ENCODE measurements around the gene DEGS2.

DEGS2 gene

DNA sequence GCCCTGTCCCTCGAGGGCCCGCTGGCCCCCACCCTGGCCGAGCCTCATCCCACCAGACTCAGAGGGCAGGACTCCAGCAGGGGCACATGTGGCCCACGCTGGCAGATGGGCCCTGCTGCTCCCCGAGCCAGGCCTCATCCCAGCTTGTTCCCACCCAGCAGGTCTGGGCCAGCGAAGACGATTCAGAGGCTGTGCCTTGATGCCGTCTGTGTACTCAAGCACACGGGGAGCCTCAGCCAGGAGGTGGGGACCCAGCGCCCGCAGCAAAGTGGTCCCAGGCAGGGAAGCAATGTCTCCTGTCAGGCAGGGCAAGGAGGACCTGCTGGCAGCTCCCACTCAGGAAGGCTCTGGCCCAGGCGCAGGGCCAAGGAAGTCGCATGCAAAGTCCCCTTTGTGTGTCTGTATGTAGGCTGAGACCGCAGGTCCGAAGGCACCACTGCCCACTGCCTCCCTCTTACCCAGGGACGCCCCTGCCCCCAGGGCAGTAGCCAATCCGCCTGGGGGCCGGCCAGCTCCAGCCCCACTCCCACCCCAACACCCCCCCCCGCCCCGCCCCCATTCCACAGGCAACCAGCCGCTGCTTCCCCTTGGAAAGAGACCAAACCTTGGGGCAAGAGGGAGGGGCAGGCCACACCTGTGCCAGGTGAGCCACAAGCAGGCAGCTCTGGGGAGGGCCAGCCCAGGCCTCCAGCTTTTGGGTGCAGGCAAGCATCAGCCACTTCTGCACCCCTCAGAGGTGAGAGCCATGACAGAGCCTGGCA lies 9.4 kb downstream of the DEGS2 start:
- Histone ChIP-seq H3K4me3 (ENCODE audit: low read length) (no peak overlapping the region), H3K9me2 (replicated peaks; ENCODE audit: insufficient read depth, low read length) (no peaks in the 10 kb centered on the region), H3K9ac (ENCODE audit: low read length) (no peak overlapping the region), H3K27ac (ENCODE audit: low read length) (no peak overlapping the region), H3K36me3 (replicated peaks; ENCODE audit: insufficient read depth, low read length) (no peaks in the 10 kb centered on the region), H4K20me1 (ENCODE audit: insufficient read depth, low read length) (no peaks in the 10 kb centered on the region), H3K79me2 (ENCODE audit: low read length) (no peaks in the 10 kb centered on the region), H3K4me1 (ENCODE audit: low read length) (no peaks in the 10 kb centered on the region), H3K4me2 (ENCODE audit: low read depth, low read length) (no peak overlapping the region), H3K27me3 (replicated peaks; ENCODE audit: insufficient read depth, low read length) (no peaks in the 10 kb centered on the region; the same call in 1 of the 2 replicates), H2AFZ (ENCODE audit: low read length) (no peak overlapping the region), H3F3A (ENCODE audit: insufficient read depth, low read length) (no peaks in the 10 kb centered on the region), H3K9me3 (replicated peaks; ENCODE audit: insufficient read depth, low read length) (no peaks in the 10 kb centered on the region)
- no peak for TF ChIP-seq EZH2 (optimal IDR thresholded peaks at IDR 0.05; ENCODE audit: low read depth, low read length)
- TF ChIP-seq EZH2phosphoT487 (IDR thresholded peaks at IDR 0.05; ENCODE audit: low read length): no peak
- TF ChIP-seq, protein P1, sequence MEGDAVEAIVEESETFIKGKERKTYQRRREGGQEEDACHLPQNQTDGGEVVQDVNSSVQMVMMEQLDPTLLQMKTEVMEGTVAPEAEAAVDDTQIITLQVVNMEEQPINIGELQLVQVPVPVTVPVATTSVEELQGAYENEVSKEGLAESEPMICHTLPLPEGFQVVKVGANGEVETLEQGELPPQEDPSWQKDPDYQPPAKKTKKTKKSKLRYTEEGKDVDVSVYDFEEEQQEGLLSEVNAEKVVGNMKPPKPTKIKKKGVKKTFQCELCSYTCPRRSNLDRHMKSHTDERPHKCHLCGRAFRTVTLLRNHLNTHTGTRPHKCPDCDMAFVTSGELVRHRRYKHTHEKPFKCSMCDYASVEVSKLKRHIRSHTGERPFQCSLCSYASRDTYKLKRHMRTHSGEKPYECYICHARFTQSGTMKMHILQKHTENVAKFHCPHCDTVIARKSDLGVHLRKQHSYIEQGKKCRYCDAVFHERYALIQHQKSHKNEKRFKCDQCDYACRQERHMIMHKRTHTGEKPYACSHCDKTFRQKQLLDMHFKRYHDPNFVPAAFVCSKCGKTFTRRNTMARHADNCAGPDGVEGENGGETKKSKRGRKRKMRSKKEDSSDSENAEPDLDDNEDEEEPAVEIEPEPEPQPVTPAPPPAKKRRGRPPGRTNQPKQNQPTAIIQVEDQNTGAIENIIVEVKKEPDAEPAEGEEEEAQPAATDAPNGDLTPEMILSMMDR (IDR thresholded peaks at IDR 0.05; ENCODE audit: low read length): no peak
- no peak for DNase-seq

- Histone ChIP-seq H3K79me2 (ENCODE audit: low read length) (no peaks in the 10 kb centered on the region), H3K27ac (ENCODE audit: low read length) (no peak overlapping the region), H3K9ac (ENCODE audit: low read length) (no peak overlapping the region), H3F3A (ENCODE audit: insufficient read depth, low read length) (no peaks in the 10 kb centered on the region), H3K4me1 (ENCODE audit: low read length) (no peaks in the 10 kb centered on the region), H3K4me2 (ENCODE audit: low read depth, low read length) (no peak overlapping the region), H4K20me1 (ENCODE audit: insufficient read depth, low read length) (no peaks in the 10 kb centered on the region), H3K36me3 (replicated peaks; ENCODE audit: insufficient read depth, low read length) (no peaks in the 10 kb centered on the region), H2AFZ (ENCODE audit: low read length) (no peak overlapping the region), H3K27me3 (replicated peaks; ENCODE audit: insufficient read depth, low read length) (no peaks in the 10 kb centered on the region; the same call in 1 of the 2 replicates), H3K4me3 (ENCODE audit: low read length) (no peak overlapping the region), H3K9me3 (replicated peaks; ENCODE audit: insufficient read depth, low read length) (no peaks in the 10 kb centered on the region), H3K9me2 (replicated peaks; ENCODE audit: insufficient read depth, low read length) (no peaks in the 10 kb centered on the region)
- TF ChIP-seq, protein P1 (IDR thresholded peaks at IDR 0.05; ENCODE audit: low read length): no peak
- no peak for TF ChIP-seq EZH2phosphoT487 (IDR thresholded peaks at IDR 0.05; ENCODE audit: low read length)
- TF ChIP-seq EZH2 (optimal IDR thresholded peaks at IDR 0.05; ENCODE audit: low read depth, low read length): no peak
- no peak for DNase-seq
Observed at GRCh38 chr14:100148837-100149731, 10.4 kb downstream of the DEGS2 start.

DNA sequence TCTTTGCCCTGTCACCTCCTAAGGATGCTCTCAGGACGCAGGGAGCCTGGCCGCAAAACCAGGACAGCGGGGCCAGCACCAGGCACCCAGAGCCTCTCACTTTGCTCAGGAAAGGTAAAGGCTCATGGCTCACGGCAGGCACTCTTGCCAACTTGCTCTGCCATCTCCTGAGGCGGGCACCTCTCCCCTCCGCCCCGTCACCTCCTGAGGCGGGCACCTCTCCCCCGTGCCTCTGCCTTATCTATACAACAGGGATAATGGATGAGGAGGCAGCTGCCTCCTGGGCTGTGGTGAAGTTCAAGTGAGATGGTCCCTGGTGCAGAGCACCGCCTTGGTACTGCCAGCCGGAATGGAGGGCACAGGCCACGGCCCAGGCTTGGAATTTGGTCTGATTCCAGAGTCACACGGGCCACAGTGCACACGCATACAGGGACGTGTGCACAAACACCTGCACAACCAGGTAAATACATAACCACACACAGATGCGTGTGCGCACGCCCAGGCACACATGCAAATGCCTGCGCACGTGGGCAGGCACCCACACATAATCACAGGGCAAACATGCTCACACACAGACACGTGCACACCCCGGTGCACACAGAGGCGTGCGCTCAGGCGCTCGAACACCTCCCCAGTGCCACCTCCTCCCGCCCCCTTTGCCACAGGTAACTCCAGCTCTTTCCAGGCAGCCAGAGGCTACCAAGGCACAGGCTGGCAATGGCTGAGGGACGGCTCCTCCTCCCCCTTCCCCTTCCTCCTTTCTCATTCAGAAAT lies 11.6 kb downstream of the DEGS2 start:
- H3K27me3 ChIP-seq (replicated peaks; ENCODE audit: insufficient read depth, low read length): no peaks in the 10 kb centered on the region; the same call in 1 of the 2 replicates
- H3K4me1 ChIP-seq (ENCODE audit: low read length): no peaks in the 10 kb centered on the region
- H3K79me2 ChIP-seq (ENCODE audit: low read length): no peaks in the 10 kb centered on the region
- TF ChIP-seq EZH2 (optimal IDR thresholded peaks at IDR 0.05; ENCODE audit: low read depth, low read length): no peak
- no peak for TF ChIP-seq EZH2phosphoT487 (IDR thresholded peaks at IDR 0.05; ENCODE audit: low read length)
- TF ChIP-seq, protein P1 (IDR thresholded peaks at IDR 0.05; ENCODE audit: low read length): no peak
- no peaks in the 10 kb centered on the region for H4K20me1 ChIP-seq (ENCODE audit: insufficient read depth, low read length)
- H3K4me3 ChIP-seq (ENCODE audit: low read length): no peak overlapping the region
- H3K9ac ChIP-seq (ENCODE audit: low read length): no peak overlapping the region
- no peaks in the 10 kb centered on the region for H3K36me3 ChIP-seq (replicated peaks; ENCODE audit: insufficient read depth, low read length)
- no peak overlapping the region for H3K4me2 ChIP-seq (ENCODE audit: low read depth, low read length)
- no peaks in the 10 kb centered on the region for H3K9me3 ChIP-seq (replicated peaks; ENCODE audit: insufficient read depth, low read length)
- no peak overlapping the region for H2AFZ ChIP-seq (ENCODE audit: low read length)
- H3F3A ChIP-seq (ENCODE audit: insufficient read depth, low read length): no peaks in the 10 kb centered on the region
- H3K9me2 ChIP-seq (replicated peaks; ENCODE audit: insufficient read depth, low read length): no peaks in the 10 kb centered on the region
- H3K27ac ChIP-seq (ENCODE audit: low read length): no peak overlapping the region
- no peak for DNase-seq
